Endothelial cell of umbilical vein (primary cell): ENCODE data around the gene GPR161. TPM values are rescaled to one million over a fixed set of nuclear protein-coding genes. Genes with fewer than 3 reads are reported as not detected.

Source experiments
- BruUV-seq: library from RNA; stranded (reverse); fragments of 400-500 nt; replicated peaks from 2 replicates; lab custom pipeline; 2021; lab: Mats Ljungman, UMichigan
- CTCF ChIA-PET: fragments of 300-600, 350-600 bp; sonication (Branson Sonifier 250); formaldehyde crosslinking; loops from one replicate; lab custom pipeline; 2021; ENCODE audit warnings: antibody characterized with exemption, inconsistent platforms; lab: Charles Lee
- POLR2A ChIA-PET: fragments of 300-600, 350-600 bp; sonication (Branson Sonifier 250); formaldehyde crosslinking; loops from one replicate; lab custom pipeline; 2021; ENCODE audit warnings: antibody characterized with exemption, inconsistent platforms; lab: Charles Lee
- DNase-seq: peaks from one replicate; pipeline ENCODE4 v3.0.0-alpha.2; 2011; ENCODE audit warnings: low read depth, low spot score
- FAIRE-seq: peaks from 2 replicates; lab custom pipeline; 2011; peaks lifted over from hg19 to GRCh38; lab: Jason Lieb, UNC
- H2AFZ ChIP-seq: 2 replicates; pipeline ENCODE4 v1.6.0; 2012; ENCODE audit warnings: low read depth, low read length, control low read depth, inconsistent platforms
- H3K27ac ChIP-seq: 2 replicates; pipeline ENCODE4 v1.5.1; 2011; ENCODE audit warnings: low read depth, mild to moderate bottlenecking, control low read depth, low read length, moderate library complexity; ENCODE audit not compliant: insufficient read depth
- H3K27me3 ChIP-seq, 2 experiments: 2 replicates each; pipeline versions ENCODE4 v1.6.0 to v1.6.1; 2011; ENCODE audit warnings: low read length in 2 of 2, mixed read lengths in 1 of 2; ENCODE audit not compliant: control insufficient read depth in 2 of 2, insufficient read depth in 2 of 2
- H3K36me3 ChIP-seq, 2 experiments: 2 replicates in 1 of 2; 3 replicates in 1 of 2; pipeline ENCODE4 v1.5.1; 2011; ENCODE audit warnings: low read length in 2 of 2, mild to moderate bottlenecking in 1 of 2, moderate library complexity in 1 of 2; ENCODE audit not compliant: control insufficient read depth in 2 of 2, insufficient read depth in 2 of 2; ENCODE audit errors: extremely low read depth in 1 of 2
- H3K4me1 ChIP-seq: 3 replicates; pipeline ENCODE4 v1.5.1; 2011; ENCODE audit warnings: mild to moderate bottlenecking, low read length; ENCODE audit not compliant: control insufficient read depth, insufficient read depth; ENCODE audit errors: extremely low read depth
- H3K4me2 ChIP-seq: 2 replicates; pipeline ENCODE4 v1.6.1; 2011; ENCODE audit warnings: low read length, control low read depth, mixed read lengths; ENCODE audit not compliant: insufficient read depth
- H3K4me3 ChIP-seq, 3 experiments: fragments of 200-600 bp in 1 of 3; sonication (generic), shearing (Covaris generic) in 1 of 3; replicated peaks in 1 of 3; 2 replicates each; pipeline ENCODE4 v1.5.1; 2011 to 2016; ENCODE audit warnings: control low read depth in 3 of 3, low read length in 3 of 3, mild to moderate bottlenecking in 2 of 3, inconsistent platforms in 1 of 3, low read depth in 1 of 3, moderate library complexity in 1 of 3; ENCODE audit not compliant: insufficient read depth in 1 of 3
- H3K79me2 ChIP-seq: 2 replicates; pipeline ENCODE4 v1.6.0; 2012; ENCODE audit warnings: low read length, inconsistent platforms; ENCODE audit not compliant: control insufficient read depth, insufficient read depth
- H3K9ac ChIP-seq: replicated peaks from 2 replicates; pipeline ENCODE3; 2011; ENCODE audit warnings: low read length, control low read depth; ENCODE audit not compliant: insufficient read depth; ENCODE audit errors: extremely low read depth
- H3K9me1 ChIP-seq: replicated peaks from 3 replicates; pipeline ENCODE4 v1.6.0; 2011; ENCODE audit warnings: mild to moderate bottlenecking, low read length; ENCODE audit not compliant: control insufficient read depth, insufficient read depth; ENCODE audit errors: extremely low read depth
- H3K9me3 ChIP-seq: replicated peaks from 2 replicates; pipeline ENCODE4 v1.5.1; 2012; ENCODE audit warnings: low read length, inconsistent platforms; ENCODE audit not compliant: control insufficient read depth, insufficient read depth
- H4K20me1 ChIP-seq: replicated peaks from 2 replicates; pipeline ENCODE3; 2011; ENCODE audit warnings: mild to moderate bottlenecking, low read length; ENCODE audit not compliant: control insufficient read depth, insufficient read depth; ENCODE audit errors: extremely low read depth
- EZH2 ChIP-seq: IDR thresholded peaks from 2 replicates; pipeline ENCODE4 v1.6.1; 2012; ENCODE audit warnings: borderline replicate concordance, low read depth, mild to moderate bottlenecking, moderate library complexity, low read length, inconsistent platforms; ENCODE audit not compliant: severe bottlenecking
- FOS ChIP-seq: IDR thresholded peaks from 2 replicates; pipeline ENCODE4 v1.6.1; 2011; ENCODE audit warnings: mild to moderate bottlenecking, low read length, moderate library complexity, borderline replicate concordance; ENCODE audit not compliant: insufficient read depth
- GATA2 ChIP-seq: IDR thresholded peaks from 2 replicates; pipeline ENCODE4 v1.7.0; 2011; ENCODE audit warnings: low read depth, mild to moderate bottlenecking, moderate library complexity, mixed read lengths, low read length; ENCODE audit not compliant: insufficient read length, insufficient read depth
- JUN ChIP-seq: IDR thresholded peaks from 2 replicates; pipeline ENCODE4 v1.6.1; 2011; ENCODE audit warnings: borderline replicate concordance, low read depth; ENCODE audit not compliant: insufficient read length, insufficient read depth
- MYC ChIP-seq: IDR thresholded peaks from one replicate; pipeline ENCODE4 v1.6.1; 2011; ENCODE audit warnings: mild to moderate bottlenecking, low read depth, low read length
- POLR2A ChIP-seq: IDR thresholded peaks from 2 replicates; pipeline ENCODE4 v1.6.1; 2012; ENCODE audit warnings: low read depth, mild to moderate bottlenecking, control low read depth, low read length
- POLR2AphosphoS5 ChIP-seq: IDR thresholded peaks from 2 replicates; pipeline ENCODE4 v1.6.1; 2012; ENCODE audit warnings: low read depth, mild to moderate bottlenecking, control low read depth, low read length, moderate library complexity; ENCODE audit not compliant: insufficient read depth
- dilution Hi-C: fragments of 300-500 bp; cut with MboI; formaldehyde crosslinking; loops from one replicate; pipeline ENCODE4 v1.15.0; 2019; ENCODE audit warnings: low sequenced_read_pairs; ENCODE audit not compliant: extremely low pct_ligation_motif_present
- intact Hi-C: fragments of 100-400 bp; cut with micrococcal nuclease; formaldehyde crosslinking; loops from one replicate; pipeline ENCODE4 v1.10.0; 2022
- polyA plus RNA-seq, 4 experiments: library from polyadenylated mRNA; depleted of rRNA in 3 of 4; stranded (reverse) in 3 of 4; unstranded in 1 of 4; fragments of >200 nt; gene quantifications; 2 replicates each; pipeline versions ENCODE4 v1.2.1 to v1.2.3, GENCODE V29; 2011 to 2012; ENCODE audit warnings: missing spikeins in 1 of 4
- total RNA-seq: library from RNA; stranded (reverse); gene quantifications from 2 replicates; pipeline ENCODE4 v1.2.3, GENCODE V29; 2021
- TF ChIP-seq, protein P1 (sequence below): IDR thresholded peaks from 2 replicates; pipeline ENCODE4 v1.6.1; 2011; ENCODE audit not compliant: insufficient read depth, insufficient read length
- TF ChIP-seq, protein P2 (sequence below), 2 donors: IDR thresholded peaks; 1 replicate in 1 of 2; 2 replicates in 1 of 2; pipeline ENCODE4 v1.5.1; 2011; ENCODE audit warnings: low read length in 2 of 2, mild to moderate bottlenecking in 2 of 2, moderate library complexity in 2 of 2, control low read depth in 1 of 2, inconsistent platforms in 1 of 2, low read depth in 1 of 2; ENCODE audit not compliant: insufficient read depth in 1 of 2; ENCODE audit errors: extremely low read depth in 1 of 2

GPR161 gene
- total and polyA plus RNA-seq, 2 donors (not counting 3 experiments of a cell fraction or from before 2014, with no cell fraction given) = 34.7 to 36.5 TPM

DNA sequence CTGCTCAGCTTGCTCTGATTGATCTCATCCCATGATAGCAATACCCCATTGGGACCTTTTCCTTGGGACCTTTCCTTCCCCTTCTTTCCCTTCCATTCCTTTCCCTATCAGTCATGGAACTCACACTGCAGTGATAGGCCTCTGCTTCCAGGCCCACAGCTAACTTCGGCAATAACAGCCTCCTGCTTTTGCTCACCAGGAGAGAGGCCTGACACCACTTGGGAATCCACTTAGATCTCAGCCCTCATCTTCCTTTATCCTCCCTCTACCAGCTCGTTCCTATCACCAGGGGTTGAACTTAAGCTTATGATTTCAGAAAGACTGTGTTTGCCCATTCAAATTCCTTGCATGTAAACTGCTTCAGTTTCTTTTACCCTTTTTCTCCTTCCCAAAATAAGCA lies 31.1 kb upstream of the GPR161 start:
- CTCF ChIA-PET = interaction anchor here (1.2 to 1.9 kb wide), 4 partner anchors 17 to 85 kb away, joined by 3 to 7 read pairs (median 4); no protein-coding TSS in a partner anchor
- POLR2A ChIA-PET = no interaction called here

More for the DNA sequence above, 31.1 kb upstream of the GPR161 start:
- H3K4me1 ChIP-seq = no peaks in the 10 kb centered on the region
- DNase-seq (no peak), FAIRE-seq (no peak)
- intact Hi-C loops = no loop called here
- no peaks in the 10 kb centered on the region for H3K9me1 ChIP-seq
- H3K27ac ChIP-seq = no peak overlapping the region
- H3K4me2 ChIP-seq = no peak overlapping the region
- H3K9ac ChIP-seq = no peak overlapping the region
- no peaks in the 10 kb centered on the region for H4K20me1 ChIP-seq
- no peak overlapping the region for H2AFZ ChIP-seq
- peaks cover 0 to 1% of the 10 kb centered on the region in 2 experiments for H3K27me3 ChIP-seq
- H3K4me3 ChIP-seq = no peak overlapping the region
- H3K9me3 ChIP-seq = no peaks in the 10 kb centered on the region
- TF ChIP-seq EZH2 (no peak), GATA2 (no peak), JUN (no peak), FOS (no peak), POLR2A (no peak), POLR2AphosphoS5 (no peak), MYC (no peak)
- TF ChIP-seq, protein P1, sequence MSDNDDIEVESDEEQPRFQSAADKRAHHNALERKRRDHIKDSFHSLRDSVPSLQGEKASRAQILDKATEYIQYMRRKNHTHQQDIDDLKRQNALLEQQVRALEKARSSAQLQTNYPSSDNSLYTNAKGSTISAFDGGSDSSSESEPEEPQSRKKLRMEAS = no peak
- TF ChIP-seq, protein P2, sequence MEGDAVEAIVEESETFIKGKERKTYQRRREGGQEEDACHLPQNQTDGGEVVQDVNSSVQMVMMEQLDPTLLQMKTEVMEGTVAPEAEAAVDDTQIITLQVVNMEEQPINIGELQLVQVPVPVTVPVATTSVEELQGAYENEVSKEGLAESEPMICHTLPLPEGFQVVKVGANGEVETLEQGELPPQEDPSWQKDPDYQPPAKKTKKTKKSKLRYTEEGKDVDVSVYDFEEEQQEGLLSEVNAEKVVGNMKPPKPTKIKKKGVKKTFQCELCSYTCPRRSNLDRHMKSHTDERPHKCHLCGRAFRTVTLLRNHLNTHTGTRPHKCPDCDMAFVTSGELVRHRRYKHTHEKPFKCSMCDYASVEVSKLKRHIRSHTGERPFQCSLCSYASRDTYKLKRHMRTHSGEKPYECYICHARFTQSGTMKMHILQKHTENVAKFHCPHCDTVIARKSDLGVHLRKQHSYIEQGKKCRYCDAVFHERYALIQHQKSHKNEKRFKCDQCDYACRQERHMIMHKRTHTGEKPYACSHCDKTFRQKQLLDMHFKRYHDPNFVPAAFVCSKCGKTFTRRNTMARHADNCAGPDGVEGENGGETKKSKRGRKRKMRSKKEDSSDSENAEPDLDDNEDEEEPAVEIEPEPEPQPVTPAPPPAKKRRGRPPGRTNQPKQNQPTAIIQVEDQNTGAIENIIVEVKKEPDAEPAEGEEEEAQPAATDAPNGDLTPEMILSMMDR (IDR thresholded peaks at IDR 0.05; ENCODE audit: extremely low read depth in 1 of 2, insufficient read depth in 1 of 2, low read depth in 1 of 2, low read length in 2 of 2) = no peak
- no peaks in the 10 kb centered on the region for H3K79me2 ChIP-seq
- dilution Hi-C loops = no loop called here
- BruUV-seq = no TSS peak
- H3K36me3 ChIP-seq = no peaks in the 10 kb centered on the region
